ENCODE measurements around the gene AQR. TPM values are rescaled to one million over a fixed set of nuclear protein-coding genes. Genes with fewer than 3 reads are reported as not detected.
A peak's percentile ranks its signal among the peaks of the same experiment; 100 is the strongest.

AQR gene
- total and polyA plus RNA-seq, 2 of the 13 experiments (the other 11 are each of a cell fraction or from before 2014, with no cell fraction given) = 18.7 to 31.3 TPM

GRCh38 chr15:34988027-34988902 lies 18.7 kb upstream of the AQR start, which contains the start of gene ZNF770 (continued):
- TF ChIP-seq ZNF280D (CRISPR knock-in tag; IDR thresholded peaks at IDR 0.05) (no peak; the same call in 1 of the 2 replicates), ZNF263 (CRISPR knock-in tag; IDR thresholded peaks at IDR 0.05) (peak; percentile 36; the same call in 1 of the 2 replicates), ZNF232 (CRISPR knock-in tag; IDR thresholded peaks at IDR 0.05; ENCODE audit: borderline replicate concordance) (no peak; the same call in 1 of the 2 replicates), ZNF670 (CRISPR knock-in tag; IDR thresholded peaks at IDR 0.05; ENCODE audit: borderline replicate concordance) (peak; percentile 97), EEA1 (CRISPR knock-in tag; IDR thresholded peaks at IDR 0.05; ENCODE audit: borderline replicate concordance) (peak; percentile 64), HOXA3 (CRISPR knock-in tag; IDR thresholded peaks at IDR 0.05) (peak; percentile 94), MXD1 (CRISPR knock-in tag; IDR thresholded peaks at IDR 0.05) (peak; percentile 87; the same call in 1 of the 2 replicates), SKIL (CRISPR knock-in tag; IDR thresholded peaks at IDR 0.05; ENCODE audit: borderline replicate concordance) (no peak), HIVEP1 (CRISPR knock-in tag; IDR thresholded peaks at IDR 0.05) (no peak), MYC (CRISPR knock-in tag; IDR thresholded peaks at IDR 0.05; ENCODE audit: borderline replicate concordance) (peak; percentile 77), ZNF770 (CRISPR knock-in tag; IDR thresholded peaks at IDR 0.05) (peak; percentile 55; the same call in 1 of the 2 replicates), RNF219 (CRISPR knock-in tag; IDR thresholded peaks at IDR 0.05) (no peak), ZFAT (CRISPR knock-in tag; conservative IDR thresholded peaks at IDR 0.05) (peak; percentile 88; the same call in 1 of the 2 replicates), MAFF (IDR thresholded peaks at IDR 0.05; ENCODE audit: low read depth, low read length) (peak; percentile 18; the same call in 1 of the 2 replicates), PHF5A (CRISPR knock-in tag; IDR thresholded peaks at IDR 0.05; ENCODE audit: low read depth, unreplicated experiment) (no peak), ZNF784 (CRISPR knock-in tag; IDR thresholded peaks at IDR 0.05; ENCODE audit: borderline replicate concordance) (peak; percentile 93; the same call in 1 of the 2 replicates)
